Measurements from ENCODE around the gene HEATR5A.
"Not testable (repeated sequence)": the region's sequence is repeated elsewhere in the genome, so short reads cannot be mapped to it uniquely, and the experiment has no call there.

The HEATR5A gene

GRCh38 chr14:31420319-31421111 is at the start of gene HEATR5A:
HEATR5A (minus strand) TSS chr14:31420550; CDS start chr14:31402975, 17,575 bp downstream.
- in situ Hi-C loops (cut with MboI; ENCODE audit: low sequenced_read_pairs): no loop called here

- in situ Hi-C loops (cut with MboI; ENCODE audit: low sequenced_read_pairs): no loop called here
Measured at GRCh38 chr14:31466554-31466953, 46.2 kb upstream of the HEATR5A start.

DNA sequence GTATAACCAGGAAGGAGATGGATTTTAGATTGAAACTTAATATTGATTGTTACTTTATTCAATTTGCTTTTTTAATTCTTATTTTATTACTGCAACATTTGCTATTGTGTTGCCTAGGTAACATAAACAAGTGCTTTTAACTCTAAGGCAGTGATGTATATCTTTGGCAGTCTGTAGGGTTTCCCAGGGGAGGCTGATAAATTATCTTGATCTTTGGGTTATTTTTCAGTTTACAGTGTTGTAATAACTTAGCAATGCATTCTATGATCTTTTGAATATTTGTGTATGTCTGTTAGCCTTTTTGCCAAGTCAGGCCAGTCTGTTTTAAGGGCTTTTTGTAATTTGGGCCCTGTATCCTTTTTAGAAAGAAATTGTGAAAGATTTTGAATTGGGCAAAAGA is 44.8 kb upstream of the HEATR5A start:
- in situ Hi-C loops (cut with MboI; ENCODE audit: low sequenced_read_pairs): no loop called here

DNA sequence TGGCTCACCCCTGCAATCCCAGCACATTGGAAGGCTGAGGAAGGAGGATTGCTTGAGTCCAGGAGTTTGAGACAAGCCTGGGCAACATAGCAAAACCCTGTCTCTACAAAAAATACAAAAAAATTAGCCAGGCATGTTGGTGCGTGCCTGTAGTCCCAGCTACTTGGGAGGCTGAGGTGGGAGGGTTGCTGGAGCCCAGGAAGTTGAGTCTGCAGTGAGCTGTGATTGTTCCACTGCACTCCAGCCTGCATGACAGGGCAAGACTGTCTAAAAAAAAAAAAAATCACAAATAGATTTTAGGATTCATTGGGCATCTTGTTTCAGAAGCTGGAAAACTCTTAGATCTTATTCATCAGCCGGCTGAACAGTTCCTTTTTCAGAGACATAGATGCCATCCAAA is 42.1 kb upstream of the HEATR5A start:
- in situ Hi-C loops (cut with MboI; ENCODE audit: low sequenced_read_pairs): not testable (repeated sequence)

GRCh38 chr14:31461545-31461944 is 41.2 kb upstream of the HEATR5A start:
- in situ Hi-C loops (cut with MboI; ENCODE audit: low sequenced_read_pairs): no loop called here

DNA sequence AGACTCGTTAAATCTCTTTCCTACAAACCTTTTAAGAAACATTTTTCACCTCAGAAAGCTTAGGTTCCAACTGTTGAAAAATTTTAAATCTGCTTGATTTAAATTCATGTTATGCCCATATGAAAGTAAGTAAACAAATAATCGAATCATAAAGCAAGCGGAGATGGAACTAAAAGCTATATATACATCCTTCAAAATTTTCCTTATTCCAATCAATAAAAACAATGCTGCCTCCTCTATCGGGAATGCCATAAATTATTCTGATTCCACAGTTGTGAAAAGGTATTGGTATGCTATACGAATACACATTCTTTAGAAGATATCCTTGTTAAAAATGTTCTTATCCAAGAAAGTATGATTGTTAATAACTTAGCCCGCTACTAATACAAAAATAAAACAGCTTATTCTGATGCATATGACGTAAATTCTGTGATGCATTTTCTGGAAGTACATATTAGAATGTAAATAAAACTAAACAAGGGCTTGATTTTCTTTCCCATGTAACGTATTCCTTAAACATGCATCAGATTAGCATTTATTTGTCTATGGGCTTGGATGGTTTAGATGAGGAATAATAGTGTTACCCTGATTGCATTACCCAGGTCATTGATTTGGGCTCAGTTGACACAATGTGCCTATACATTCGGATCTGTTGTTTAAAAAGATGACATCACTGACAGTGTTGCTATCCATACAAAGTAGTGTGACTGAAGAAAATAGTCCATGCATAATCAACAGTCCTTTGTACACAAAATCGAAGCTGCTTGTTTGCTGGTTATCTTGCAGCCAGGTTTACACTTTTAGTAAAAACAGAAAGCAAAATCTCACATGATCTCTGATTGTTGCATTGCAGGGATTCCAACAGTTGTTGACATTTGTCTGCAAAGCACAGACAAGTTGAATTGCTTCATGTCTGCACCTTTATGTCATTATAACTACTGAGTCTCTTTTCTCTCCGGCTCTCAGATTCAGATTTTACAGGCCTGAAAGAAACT is 37.6 kb upstream of the HEATR5A start:
- in situ Hi-C loops (cut with MboI; ENCODE audit: low sequenced_read_pairs): no loop called here

DNA sequence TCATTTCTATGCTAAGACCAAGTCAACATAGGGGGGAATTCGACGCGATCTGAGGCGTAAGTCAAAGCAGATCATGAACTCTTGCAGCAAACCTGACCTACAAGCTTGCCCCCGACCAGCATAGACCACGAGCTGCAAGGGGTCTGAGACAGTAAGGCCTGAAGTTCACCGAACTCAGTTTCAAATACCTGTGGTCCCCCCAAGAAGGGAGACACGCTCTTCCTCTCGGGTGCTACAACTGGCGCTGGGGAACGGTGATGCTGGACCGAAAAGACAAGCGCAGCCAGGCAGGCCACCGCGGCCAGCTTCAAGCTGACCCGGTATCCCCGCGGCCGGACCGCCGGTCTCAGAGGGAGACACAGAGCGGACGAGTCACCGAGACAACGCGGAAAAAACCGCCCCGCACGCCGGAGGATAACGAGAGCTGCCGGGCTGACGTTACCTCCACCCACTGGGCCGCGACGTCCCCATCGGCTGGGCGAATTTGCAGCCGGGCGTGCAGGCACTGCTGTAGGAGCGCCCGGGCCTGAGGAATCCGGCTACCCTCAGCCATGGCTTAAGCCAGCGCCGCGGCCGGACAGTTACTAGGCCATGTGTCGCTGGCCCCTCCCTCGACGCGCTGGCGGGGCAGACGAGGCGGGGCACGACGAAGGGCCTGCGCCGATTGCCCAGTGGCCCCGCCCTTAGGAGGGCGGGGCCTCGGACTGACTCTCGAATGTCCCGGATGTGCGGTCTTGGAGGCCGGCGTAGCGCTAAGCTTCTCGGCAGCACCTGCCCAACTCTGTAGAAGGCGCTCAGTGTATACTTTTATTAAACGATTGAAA is 36.7 kb upstream of the HEATR5A start, which contains the start of gene DTD2:
Gene DTD2, minus strand, starts transcription at position 666 of the 824 bp plus-strand sequence. Its CDS starts 113 bp downstream, at position 553.
- in situ Hi-C loops (cut with MboI; ENCODE audit: low sequenced_read_pairs): no loop called here

DNA sequence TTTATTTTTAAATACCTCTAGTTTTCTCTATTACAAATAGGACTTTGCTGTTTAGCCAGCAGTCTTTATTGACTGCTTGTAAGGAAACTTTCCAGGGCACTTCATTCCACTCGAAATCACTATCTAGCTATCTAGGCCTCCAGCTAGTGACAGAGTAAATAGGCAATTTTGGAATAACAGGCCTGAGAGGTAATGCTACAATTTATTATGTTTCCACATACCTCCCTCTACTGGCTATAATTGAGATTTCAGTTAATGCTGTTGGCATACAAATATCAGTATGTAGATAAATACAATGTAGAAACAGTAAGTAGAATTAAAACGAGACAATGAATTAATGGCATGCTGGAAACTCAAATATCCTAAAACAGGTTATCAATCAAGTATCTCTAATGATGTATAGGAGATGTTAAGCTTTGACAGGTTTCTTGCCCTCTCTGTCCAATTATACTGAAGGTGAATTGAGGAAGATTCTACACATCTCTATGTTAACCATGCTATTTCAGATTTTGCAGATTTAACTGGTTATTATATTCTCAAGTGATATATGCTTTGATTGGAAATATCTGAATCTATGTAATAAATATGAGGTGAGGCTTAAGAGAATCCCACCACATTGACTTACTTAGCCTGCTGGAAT is 29.7 kb upstream of the HEATR5A start:
- in situ Hi-C loops (cut with MboI; ENCODE audit: low sequenced_read_pairs): no loop called here

DNA sequence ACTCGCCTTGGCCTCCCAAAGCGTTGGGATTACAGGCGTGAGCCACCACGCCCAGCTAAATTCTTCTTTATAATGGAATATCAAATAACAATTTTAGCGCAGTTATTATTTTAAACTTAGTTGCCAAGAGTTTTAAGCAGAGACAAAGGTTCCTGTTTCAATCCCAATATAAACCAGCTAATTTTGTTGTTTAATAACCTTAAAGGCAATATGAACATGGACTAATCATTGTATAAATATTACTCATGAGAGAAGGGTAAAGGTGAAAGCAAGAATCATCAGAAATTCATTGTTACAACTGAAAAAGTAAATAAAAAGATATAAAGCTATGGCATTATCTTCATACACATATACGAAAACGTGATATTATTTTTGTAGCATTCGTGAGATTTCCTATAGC is 28.8 kb upstream of the HEATR5A start:
- in situ Hi-C loops (cut with MboI; ENCODE audit: low sequenced_read_pairs): no loop called here

DNA sequence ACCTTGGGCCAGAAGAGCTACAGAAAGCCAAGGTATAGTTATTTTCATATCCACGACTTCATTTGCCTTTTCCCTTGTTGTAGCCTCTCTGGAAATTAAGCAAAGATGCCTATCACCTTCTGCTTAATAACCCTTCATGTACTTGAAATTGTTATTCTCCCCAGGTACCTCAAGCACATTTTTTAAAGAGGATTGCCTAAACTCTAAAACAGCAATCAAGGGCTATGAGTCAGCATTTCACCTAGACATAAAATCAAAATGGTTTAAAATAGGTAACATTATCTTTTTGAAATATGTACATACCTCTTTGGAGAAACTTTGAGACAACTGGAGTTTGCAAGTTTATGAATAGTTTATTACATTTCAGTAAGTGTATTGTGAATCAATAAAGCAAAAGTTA is 25.4 kb upstream of the HEATR5A start:
- in situ Hi-C loops (cut with MboI; ENCODE audit: low sequenced_read_pairs): no loop called here

DNA sequence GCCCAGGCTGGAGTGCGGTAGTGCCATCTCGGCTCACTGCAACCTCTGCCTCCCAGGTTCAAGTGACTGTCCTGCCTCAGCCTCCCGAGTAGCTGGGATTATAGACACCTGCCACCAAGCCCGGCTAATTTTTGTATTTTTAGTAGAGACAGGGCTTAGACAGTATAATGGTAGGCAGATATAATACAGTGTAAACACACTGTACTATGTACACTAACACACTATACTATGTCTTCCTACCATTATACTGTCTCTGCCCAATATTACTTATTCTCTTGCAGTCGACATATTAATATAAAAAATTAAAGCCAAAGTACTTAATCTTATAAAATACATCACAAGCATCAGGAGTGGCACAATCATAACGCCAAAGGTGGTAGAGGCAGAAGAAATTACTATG is 21.9 kb upstream of the HEATR5A start:
- in situ Hi-C loops (cut with MboI; ENCODE audit: low sequenced_read_pairs): no loop called here

DNA sequence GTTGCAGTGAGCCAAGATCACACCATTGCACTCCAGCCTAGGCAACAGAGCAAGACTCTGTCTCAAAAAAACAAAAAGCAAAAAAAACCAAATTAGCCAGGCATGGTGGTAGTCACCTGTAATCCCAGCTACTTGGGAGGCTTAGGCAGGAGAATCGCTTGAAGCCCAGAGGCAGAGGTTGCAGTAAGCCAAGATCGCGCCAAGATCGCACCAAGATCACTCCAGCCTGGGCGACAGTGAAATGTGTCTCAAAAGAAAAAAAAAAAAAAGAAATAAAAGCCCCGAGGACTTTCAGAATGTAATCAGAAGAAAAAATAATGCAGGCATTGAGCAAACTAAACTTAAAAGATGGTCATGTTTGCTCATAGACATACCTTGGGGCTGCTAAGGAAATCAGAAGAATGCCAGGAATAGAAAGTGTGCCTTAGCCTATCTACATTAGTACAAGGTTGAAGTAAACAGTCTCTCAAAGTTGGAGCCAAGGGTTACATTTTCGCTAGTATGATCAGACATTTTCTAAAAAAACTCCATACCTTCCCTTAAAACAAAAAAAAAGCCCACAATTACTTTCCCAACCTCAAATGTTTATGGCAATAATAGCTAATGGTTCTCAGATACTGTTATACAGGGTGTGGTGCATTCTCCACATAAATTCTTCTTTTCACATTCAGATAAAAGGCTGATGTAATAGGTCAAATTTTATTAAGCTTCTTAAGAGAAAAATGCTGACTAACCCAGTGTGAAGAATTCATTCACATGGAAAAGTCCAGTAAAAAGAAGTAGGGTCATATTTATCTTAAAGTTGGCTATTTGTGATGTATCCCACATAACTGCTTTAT is 21.1 kb upstream of the HEATR5A start:
- in situ Hi-C loops (cut with MboI; ENCODE audit: low sequenced_read_pairs): no loop called here

DNA sequence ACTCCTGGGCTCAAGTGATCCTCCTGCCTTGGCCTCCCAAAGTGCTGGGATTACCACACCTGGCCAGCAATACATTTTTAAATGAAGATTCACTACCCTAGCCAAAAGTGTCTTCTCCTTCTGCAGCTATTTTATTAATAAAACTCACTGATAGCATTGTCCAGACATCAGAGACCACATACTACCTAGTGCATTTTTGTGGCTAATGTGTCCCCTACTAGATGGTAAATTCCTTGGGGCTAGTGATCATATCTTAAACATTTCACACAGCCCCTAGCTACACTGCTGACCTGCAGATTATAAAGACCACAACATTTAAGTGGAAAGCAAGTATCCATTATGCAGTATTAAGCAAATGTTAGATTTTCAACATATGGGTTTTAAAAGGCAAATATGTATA is 19.9 kb upstream of the HEATR5A start:
- in situ Hi-C loops (cut with MboI; ENCODE audit: low sequenced_read_pairs): no loop called here

DNA sequence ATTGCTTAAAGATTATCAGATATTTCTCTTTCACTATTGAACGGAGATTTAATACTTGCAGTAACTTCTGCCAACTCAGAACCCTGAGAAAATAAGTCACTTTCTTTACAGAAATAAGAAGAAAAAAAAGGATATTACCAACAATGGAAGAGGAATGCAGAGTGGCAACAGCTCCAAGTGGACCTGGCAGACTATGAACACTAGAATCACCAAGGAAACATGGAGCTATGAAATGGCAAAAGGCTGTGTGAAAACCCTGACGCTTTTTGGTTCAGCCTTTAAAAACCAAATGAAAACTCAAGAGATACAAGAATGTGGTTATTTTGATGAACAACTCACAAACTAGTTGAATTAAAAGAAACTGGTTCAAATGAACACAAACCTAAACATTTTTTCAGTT is 19.2 kb upstream of the HEATR5A start:
- in situ Hi-C loops (cut with MboI; ENCODE audit: low sequenced_read_pairs): no loop called here

DNA sequence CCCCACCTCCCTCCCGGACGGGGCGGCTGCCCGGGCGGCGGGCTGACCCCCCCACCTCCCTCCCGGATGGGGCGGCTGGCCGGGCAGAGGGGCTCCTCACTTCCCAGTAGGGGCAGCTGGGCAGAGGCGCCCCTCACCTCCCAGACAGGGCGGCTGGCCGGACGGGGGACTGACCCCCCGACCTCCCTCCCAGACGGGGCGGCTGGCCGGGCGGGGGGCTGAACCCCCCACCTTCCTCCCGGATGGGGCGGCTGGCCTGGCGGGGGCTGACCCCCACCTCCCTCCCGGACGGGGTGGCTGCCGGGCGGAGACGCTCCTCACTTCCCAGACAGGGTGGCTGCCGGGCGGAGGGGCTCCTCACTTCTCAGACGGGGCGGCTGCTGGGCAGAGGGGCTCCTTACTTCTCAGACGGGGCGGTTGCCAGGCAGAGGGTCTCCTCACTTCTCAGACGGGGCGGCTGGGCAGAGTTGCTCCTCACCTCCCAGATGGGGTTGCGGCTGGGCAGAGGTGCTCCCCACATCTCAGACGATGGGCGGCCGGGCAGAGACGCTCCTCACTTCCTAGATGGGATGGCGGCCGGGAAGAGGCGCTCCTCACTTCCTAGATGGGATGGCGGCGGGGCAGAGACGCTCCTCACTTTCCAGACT is 16.8 kb upstream of the HEATR5A start:
- in situ Hi-C loops (cut with MboI; ENCODE audit: low sequenced_read_pairs): not testable (repeated sequence)

- in situ Hi-C loops (cut with MboI; ENCODE audit: low sequenced_read_pairs): no loop called here
Measured at GRCh38 chr14:31435276-31435675, 14.9 kb upstream of the HEATR5A start.

DNA sequence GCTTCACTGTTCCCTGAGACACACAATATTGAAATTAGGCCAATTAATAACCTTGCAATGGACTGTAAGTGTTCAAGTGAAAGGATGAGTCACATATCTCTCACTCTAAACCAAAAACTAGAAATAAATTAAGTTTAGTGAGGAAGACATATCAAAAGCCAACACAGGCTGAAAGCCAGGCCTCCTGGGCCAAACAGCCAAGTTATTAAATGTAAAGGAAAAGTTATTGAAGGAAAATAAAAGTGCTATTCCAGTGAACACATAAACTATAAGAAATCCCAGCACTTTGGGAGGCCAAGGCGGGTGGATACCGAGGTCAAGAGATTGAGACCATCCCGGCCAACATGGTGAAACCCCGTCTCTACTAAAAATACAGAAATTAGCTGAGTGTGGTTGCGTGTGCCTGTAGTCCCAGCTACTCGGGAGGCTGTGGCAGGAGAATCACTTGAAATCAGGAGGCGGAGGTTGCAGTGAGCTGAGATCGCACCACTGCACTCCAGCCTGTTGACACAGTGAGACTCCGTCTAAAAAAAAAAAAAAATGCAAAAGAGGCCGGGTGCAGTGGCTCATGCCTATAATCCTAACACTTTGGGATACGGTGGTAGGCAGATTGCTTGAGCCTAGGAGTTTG is 10.4 kb upstream of the HEATR5A start:
- in situ Hi-C loops (cut with MboI; ENCODE audit: low sequenced_read_pairs): no loop called here

DNA sequence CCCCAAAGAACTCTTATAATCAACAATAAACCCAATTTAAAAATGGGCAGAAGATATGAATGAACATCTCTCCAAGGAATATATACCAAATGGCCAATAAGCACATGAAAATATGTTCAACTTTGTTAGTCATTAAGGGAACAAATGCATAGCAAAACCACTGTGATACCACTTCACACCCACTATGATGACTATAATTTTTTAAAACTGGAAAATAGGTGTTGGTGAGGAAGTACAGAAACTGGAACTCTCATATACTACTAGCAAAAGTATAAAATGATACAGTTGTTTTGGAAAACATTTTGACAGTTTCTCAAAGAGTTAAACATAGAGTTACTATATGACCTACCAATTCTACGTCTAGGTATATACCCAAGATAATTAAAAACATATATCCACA is 9.4 kb upstream of the HEATR5A start:
- in situ Hi-C loops (cut with MboI; ENCODE audit: low sequenced_read_pairs): no loop called here

Measured in HL-60/S4 treated with retinoic acid at 250 ng/mL for 4 days and 3 days (cell line).